Measurements from ENCODE around the gene BCAS3.

Gene BCAS3

GRCh38 chr17:61378658-61379456 lies 701.2 kb downstream of the BCAS3 start:
- DNase-seq = no peak

GRCh38 chr17:61379457-61380216 lies 702.0 kb downstream of the BCAS3 start:
- no peak for DNase-seq

- no peak for DNase-seq
Measured at GRCh38 chr17:61380217-61380835, 702.7 kb downstream of the BCAS3 start.

GRCh38 chr17:61380836-61381525 lies 703.3 kb downstream of the BCAS3 start:
- DNase-seq = no peak

- no peak for DNase-seq
Measured at GRCh38 chr17:61381537-61381936, 703.9 kb downstream of the BCAS3 start.

- DNase-seq = no peak
Measured at GRCh38 chr17:61382796-61383688, 705.4 kb downstream of the BCAS3 start.

- DNase-seq = no peak
Measured at GRCh38 chr17:61383689-61384201, 706.1 kb downstream of the BCAS3 start.

GRCh38 chr17:61384354-61384691 lies 706.7 kb downstream of the BCAS3 start:
- no peak for DNase-seq

GRCh38 chr17:61384692-61385576 lies 707.3 kb downstream of the BCAS3 start:
- DNase-seq = no peak

GRCh38 chr17:61385577-61386236 lies 708.1 kb downstream of the BCAS3 start:
- DNase-seq = no peak

- DNase-seq = no peak
Measured at GRCh38 chr17:61386251-61386650, 708.6 kb downstream of the BCAS3 start.

- no peak for DNase-seq
Measured at GRCh38 chr17:61387011-61387410, 709.4 kb downstream of the BCAS3 start.

GRCh38 chr17:61387511-61388305 lies 710.1 kb downstream of the BCAS3 start:
- no peak for DNase-seq

- no peak for DNase-seq
Measured at GRCh38 chr17:61388561-61389356, 711.1 kb downstream of the BCAS3 start.

GRCh38 chr17:61389670-61390478 lies 712.2 kb downstream of the BCAS3 start:
- no peak for DNase-seq

- no peak for DNase-seq
Measured at GRCh38 chr17:61390479-61390791, 712.8 kb downstream of the BCAS3 start.

- DNase-seq = no peak
Measured at GRCh38 chr17:61391595-61392291, 714.1 kb downstream of the BCAS3 start.
